ENCODE data around the gene PLEKHH1.
A peak's percentile ranks its signal among the peaks of the same experiment; 100 is the strongest.

PLEKHH1 gene

DNA sequence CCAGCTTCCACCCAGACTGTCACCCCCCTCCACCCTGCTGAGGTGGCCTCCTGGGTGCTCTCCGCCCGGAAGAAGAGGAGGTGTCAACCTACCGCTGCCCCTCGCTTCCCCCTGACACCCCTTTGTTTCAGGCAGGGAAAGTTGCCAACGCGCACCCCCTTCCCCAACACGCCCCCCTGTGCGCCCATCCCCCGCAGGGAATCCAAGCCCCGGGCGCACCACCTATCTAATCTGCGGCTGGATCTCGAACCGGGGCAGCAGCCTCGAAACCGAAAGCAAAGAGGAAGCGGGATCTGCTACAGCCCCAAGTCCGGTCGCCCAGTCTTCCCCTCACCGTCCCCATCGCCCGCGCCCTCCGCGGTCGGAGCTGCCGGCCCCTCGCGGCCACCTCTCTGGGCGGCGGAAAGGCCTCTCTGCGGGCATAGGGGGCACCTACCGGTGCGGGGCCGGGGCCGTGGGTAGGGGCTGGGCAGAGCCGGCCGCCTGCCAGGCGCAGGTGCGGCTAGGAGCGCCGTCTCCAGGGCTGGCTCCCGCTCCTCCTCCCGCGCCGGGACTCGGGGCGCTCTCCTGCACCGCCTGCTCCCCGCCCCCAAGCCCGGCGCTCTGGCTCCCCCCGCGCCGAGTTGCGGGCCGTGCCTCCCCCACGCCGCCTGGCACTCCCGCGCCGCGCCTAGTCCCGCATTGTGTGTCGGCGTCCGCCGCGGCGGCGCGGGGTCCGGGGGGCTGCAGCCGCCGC, 18.3 kb upstream of the PLEKHH1 start:
- H3K27me3 ChIP-seq, result peaks cover 16 to 44% (median 27%) of the 10 kb centered on the region in 11 experiments

DNA sequence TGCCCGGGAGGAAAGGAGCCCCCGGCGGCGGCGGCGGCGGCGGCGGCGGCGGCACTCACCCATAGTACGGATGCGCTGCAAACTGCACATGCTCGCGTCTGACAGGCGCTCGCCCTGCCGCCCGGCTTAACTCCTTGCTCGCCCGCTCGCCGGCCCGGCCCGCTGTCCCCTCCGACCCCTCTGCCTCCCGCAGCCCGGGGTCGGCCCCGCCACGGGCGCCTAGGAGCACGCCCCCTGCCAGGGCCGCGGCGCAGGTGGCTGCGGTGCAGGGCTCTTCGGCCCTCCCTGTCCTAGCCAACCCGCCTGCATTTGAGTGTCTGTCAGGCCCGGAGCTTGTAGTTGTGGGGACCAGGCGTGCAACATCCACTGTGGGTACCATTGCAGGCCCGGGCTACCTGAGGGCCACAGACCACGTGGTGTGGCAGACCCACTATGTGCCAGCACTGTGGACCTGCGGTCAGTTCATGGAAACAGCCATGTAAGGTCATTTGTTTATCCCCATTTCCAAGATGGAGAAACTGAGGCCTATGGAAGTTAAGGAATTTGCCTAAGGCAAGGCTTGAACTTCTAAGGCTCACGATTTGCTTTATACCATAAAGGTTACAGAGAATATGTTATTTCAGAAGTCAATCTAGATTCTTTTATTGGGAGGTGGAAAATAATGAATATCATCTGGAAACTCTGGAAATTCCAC, 17.6 kb upstream of the PLEKHH1 start:
- no peaks in the 10 kb centered on the region for H3K36me3 ChIP-seq
- H3K4me3 ChIP-seq, result peak overlapping the region; percentile 72 to 89 (median 79)
- H3K9ac ChIP-seq, result peak overlapping the region; percentile 49 to 80 (median 74)
- peak overlapping the region; percentile 79 to 99 (median 95) for H3K4me2 ChIP-seq
- TF ChIP-seq Cebpa-rat (IDR thresholded peaks at IDR 0.05), result no peak
- peaks cover 16 to 44% (median 27%) of the 10 kb centered on the region in 11 experiments for H3K27me3 ChIP-seq
- peak overlapping the region in 8 of 11 experiments; percentile 31 to 57 (median 41); a peak in 8 of 22 replicates for H3K27ac ChIP-seq
- H3K4me1 ChIP-seq, result peaks cover 0 to 16% (median 12%) of the 10 kb centered on the region in 10 experiments; a peak in 13 of 20 replicates
- H3K9me3 ChIP-seq (replicated peaks in 1 of 11), result no peaks in the 10 kb centered on the region
- no peaks in the 10 kb centered on the region; a peak in 1 of 22 replicates for H4K20me1 ChIP-seq

More for the DNA sequence above, 18.3 kb upstream of the PLEKHH1 start:
- Histone ChIP-seq H3K9ac (peak overlapping the region; percentile 49 to 80 (median 74)), H3K9me3 (replicated peaks in 1 of 11) (no peaks in the 10 kb centered on the region), H3K4me3 (peak overlapping the region; percentile 72 to 89 (median 79)), H3K4me1 (peaks cover 0 to 16% (median 12%) of the 10 kb centered on the region in 10 experiments; a peak in 13 of 20 replicates), H4K20me1 (no peaks in the 10 kb centered on the region; a peak in 1 of 22 replicates), H3K4me2 (peak overlapping the region; percentile 79 to 99 (median 95)), H3K36me3 (no peaks in the 10 kb centered on the region), H3K27ac (peak overlapping the region in 9 of 11 experiments; percentile 31 to 57 (median 40); a peak in 12 of 22 replicates)
- TF ChIP-seq Cebpa-rat (IDR thresholded peaks at IDR 0.05), result no peak

DNA sequence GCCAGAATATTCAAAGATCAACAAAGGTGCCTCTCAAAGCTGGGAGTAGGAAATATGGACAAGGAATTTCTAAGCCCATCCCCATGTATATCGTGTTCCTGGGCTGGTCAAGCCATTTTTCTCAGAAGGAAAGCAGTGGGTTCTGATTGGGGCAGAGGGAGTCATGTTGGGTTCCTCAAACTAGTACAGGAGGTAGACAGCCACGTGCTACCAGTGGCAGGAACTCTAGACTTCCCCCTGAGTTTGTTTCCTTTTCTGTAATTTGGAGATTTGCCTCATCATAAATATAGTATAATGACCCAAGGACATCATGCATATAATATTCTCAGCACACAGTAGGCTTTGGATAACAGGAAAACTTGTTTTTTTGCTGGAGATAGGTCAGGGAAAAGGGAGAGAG, 16.4 kb upstream of the PLEKHH1 start:
- H3K9me3 ChIP-seq (replicated peaks in 1 of 11), result no peaks in the 10 kb centered on the region
- H3K27ac ChIP-seq, result no peak overlapping the region
- H3K4me2 ChIP-seq, result peak overlapping the region in 4 of 11 experiments; percentile 3 to 40 (median 12); a peak in 3 of 22 replicates
- H3K27me3 ChIP-seq, result peaks cover 16 to 48% (median 27%) of the 10 kb centered on the region in 11 experiments
- H3K4me3 ChIP-seq, result no peak overlapping the region
- no peak for TF ChIP-seq Cebpa-rat (IDR thresholded peaks at IDR 0.05)
- H4K20me1 ChIP-seq, result no peaks in the 10 kb centered on the region; a peak in 1 of 22 replicates
- peaks cover 0 to 16% (median 12%) of the 10 kb centered on the region in 10 experiments; a peak in 13 of 20 replicates for H3K4me1 ChIP-seq
- no peaks in the 10 kb centered on the region for H3K36me3 ChIP-seq
- H3K9ac ChIP-seq, result no peak overlapping the region

DNA sequence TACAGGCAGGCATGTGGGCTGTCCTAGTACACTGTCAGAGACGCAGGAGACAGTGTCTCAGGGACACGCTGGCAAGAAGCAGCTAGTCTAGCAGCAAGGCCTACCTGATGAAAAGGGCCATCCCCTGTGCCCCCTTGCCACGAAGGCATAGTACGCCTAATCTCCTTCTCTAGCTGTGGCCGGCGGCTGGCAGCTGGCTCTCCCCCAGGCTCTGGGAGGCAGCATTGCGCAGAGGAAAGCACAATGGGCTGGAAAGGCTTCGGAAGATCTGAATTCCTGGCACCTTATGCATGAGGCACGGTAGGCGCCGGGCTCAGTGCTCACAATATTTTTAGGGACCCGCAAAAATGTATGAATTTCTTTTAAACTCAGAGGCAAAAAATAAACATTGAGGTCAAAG, 16.0 kb upstream of the PLEKHH1 start:
- H4K20me1 ChIP-seq, result no peaks in the 10 kb centered on the region; a peak in 1 of 22 replicates
- TF ChIP-seq Cebpa-rat (IDR thresholded peaks at IDR 0.05), result no peak
- peaks cover 0 to 16% (median 12%) of the 10 kb centered on the region in 10 experiments; a peak in 13 of 20 replicates for H3K4me1 ChIP-seq
- H3K27ac ChIP-seq, result no peak overlapping the region
- H3K36me3 ChIP-seq, result no peaks in the 10 kb centered on the region
- no peak overlapping the region for H3K9ac ChIP-seq
- peak overlapping the region in 2 of 11 experiments; percentile 8 to 40; a peak in 2 of 22 replicates for H3K4me2 ChIP-seq
- H3K27me3 ChIP-seq, result peaks cover 16 to 52% (median 27%) of the 10 kb centered on the region in 11 experiments
- H3K9me3 ChIP-seq (replicated peaks in 1 of 11), result no peaks in the 10 kb centered on the region
- no peak overlapping the region for H3K4me3 ChIP-seq

DNA sequence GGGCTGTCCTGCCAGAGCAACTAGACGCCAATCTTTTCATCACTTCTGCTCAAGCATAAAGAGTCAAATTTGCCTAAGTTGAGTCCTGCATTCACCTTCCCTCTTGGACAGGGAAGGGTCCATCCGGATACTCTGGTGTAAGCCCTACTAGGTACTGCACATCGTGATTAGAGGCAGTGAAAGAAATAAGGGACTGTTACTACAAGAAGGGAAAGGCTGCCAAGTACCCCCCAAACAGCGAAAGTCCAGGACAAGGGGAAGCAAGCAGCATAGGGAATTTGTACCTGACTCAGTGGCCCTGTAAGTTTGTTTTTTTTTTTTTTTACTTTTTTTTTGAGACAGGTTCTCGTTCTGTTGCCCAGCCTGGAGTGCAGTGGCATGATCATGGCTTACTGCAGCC, 13.7 kb upstream of the PLEKHH1 start:
- H3K4me3 ChIP-seq, result no peak overlapping the region
- no peak overlapping the region for H3K27ac ChIP-seq
- no peaks in the 10 kb centered on the region for H3K9me3 ChIP-seq (replicated peaks in 1 of 11)
- TF ChIP-seq Cebpa-rat (IDR thresholded peaks at IDR 0.05), result no peak
- no peaks in the 10 kb centered on the region; a peak in 1 of 22 replicates for H4K20me1 ChIP-seq
- peaks cover 16 to 63% (median 22%) of the 10 kb centered on the region in 11 experiments for H3K27me3 ChIP-seq
- H3K9ac ChIP-seq, result no peak overlapping the region
- H3K4me1 ChIP-seq, result peaks cover 2 to 23% (median 10%) of the 10 kb centered on the region in 10 experiments; a peak in 19 of 20 replicates
- no peaks in the 10 kb centered on the region for H3K36me3 ChIP-seq
- H3K4me2 ChIP-seq, result no peak overlapping the region

DNA sequence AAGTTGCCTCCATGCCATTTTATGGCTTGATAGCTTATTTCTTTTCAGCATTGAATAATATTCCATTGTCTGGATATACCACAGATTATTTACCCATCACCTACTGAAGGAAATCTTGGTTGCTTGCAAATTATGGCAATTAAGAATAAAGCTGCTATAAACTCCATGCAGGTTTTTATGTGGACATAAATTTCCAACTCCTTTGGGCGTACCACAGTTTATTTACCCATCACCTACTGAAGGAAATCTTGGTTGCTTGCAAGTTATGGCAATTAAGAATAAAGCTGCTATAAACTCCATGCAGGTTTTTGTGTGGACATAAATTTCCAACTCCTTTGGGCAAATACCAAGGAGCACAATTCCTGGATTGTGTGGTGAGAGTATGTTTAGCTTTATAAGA, 12.6 kb upstream of the PLEKHH1 start:
- Histone ChIP-seq H3K27me3 (peaks cover 9 to 54% (median 12%) of the 10 kb centered on the region in 11 experiments), H3K4me3 (no peak overlapping the region), H3K4me2 (no peak overlapping the region), H3K9ac (no peak overlapping the region), H3K36me3 (no peaks in the 10 kb centered on the region), H3K27ac (no peak overlapping the region), H4K20me1 (no peaks in the 10 kb centered on the region; a peak in 1 of 22 replicates), H3K9me3 (replicated peaks in 1 of 11) (no peaks in the 10 kb centered on the region), H3K4me1 (peaks cover 8 to 25% (median 10%) of the 10 kb centered on the region in 10 experiments; a peak in 19 of 20 replicates)
- no peak for TF ChIP-seq Cebpa-rat (IDR thresholded peaks at IDR 0.05)

DNA sequence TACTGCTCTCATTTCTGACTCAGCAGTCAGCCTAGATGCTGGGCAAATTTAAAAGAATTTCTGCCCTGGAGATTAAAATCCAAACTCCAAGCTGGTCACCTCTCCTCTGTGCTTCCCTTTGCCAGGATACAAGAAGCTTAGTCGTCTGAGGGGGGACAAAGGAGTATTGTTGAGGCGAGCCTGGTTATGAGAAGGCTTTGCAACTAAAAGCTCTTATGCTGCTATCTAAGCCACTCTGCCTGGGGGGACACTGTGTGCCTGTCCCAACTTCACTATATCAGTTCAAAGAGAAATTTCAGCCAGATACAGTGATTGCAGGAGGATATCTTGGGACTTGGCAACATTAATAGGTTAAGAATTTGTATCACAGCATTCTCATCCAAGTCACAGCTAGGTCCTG, 10.8 kb upstream of the PLEKHH1 start:
- Histone ChIP-seq H3K4me2 (no peak overlapping the region), H3K27me3 (peaks cover 0 to 44% (median 0%) of the 10 kb centered on the region in 11 experiments; a peak in 5 of 22 replicates), H3K9me3 (replicated peaks in 1 of 11) (no peaks in the 10 kb centered on the region), H3K36me3 (no peaks in the 10 kb centered on the region), H3K9ac (no peak overlapping the region), H3K4me1 (peaks cover 5 to 12% (median 8%) of the 10 kb centered on the region in 10 experiments; a peak in 17 of 20 replicates), H4K20me1 (no peaks in the 10 kb centered on the region), H3K4me3 (no peak overlapping the region), H3K27ac (no peak overlapping the region)
- no peak for TF ChIP-seq Cebpa-rat (IDR thresholded peaks at IDR 0.05)

DNA sequence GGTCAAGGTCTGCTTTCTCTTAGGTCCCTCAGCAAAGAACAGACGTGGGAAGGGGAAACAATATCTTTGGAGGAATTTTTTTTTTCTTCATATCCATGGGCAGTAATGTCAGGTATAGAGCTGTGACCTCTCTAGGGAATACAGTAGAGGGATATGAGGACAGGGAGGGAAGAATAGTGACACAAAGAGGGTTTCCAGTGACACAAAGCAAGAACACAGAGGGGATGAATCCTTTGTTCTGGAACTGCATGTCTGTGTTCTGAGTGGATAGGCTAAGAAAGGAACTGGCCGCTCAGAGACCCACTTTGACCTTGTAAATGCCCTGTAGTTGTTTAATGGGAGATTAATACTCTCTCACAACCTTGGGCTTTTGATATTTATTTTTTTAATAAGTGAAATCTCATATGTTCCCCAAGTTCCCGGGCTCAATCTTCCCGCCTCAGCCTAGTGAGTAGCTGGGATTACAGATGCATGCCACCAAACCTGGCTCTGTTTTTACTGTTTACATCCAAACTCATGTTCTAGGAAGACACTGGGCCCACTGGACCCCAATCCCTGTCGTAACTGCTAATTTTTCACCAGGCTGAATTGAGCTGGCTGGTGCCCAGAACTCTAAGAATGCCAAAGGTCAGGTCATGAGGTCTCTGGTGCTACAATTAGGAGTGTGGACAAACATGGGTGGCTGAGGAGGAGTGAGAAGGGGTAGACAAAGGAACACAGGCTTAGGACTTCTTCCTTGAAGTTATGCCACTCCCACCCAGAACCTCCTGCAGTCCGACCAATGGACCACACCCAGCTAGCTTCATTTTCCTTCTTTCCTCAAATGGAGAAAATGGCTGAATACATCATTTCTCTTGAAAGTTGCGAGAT, 9.1 kb upstream of the PLEKHH1 start:
- H3K9me3 ChIP-seq (replicated peaks in 1 of 11), result no peaks in the 10 kb centered on the region
- H3K4me3 ChIP-seq, result no peak overlapping the region
- peaks cover 5 to 12% (median 8%) of the 10 kb centered on the region in 10 experiments; a peak in 17 of 20 replicates for H3K4me1 ChIP-seq
- no peak for TF ChIP-seq Cebpa-rat (IDR thresholded peaks at IDR 0.05)
- peak overlapping the region in 9 of 11 experiments; percentile 5 to 64 (median 39); a peak in 14 of 22 replicates for H3K4me2 ChIP-seq
- H3K36me3 ChIP-seq, result no peaks in the 10 kb centered on the region
- H3K27ac ChIP-seq, result peak overlapping the region in 1 of 11 experiments; percentile 44; a peak in 1 of 22 replicates
- H3K9ac ChIP-seq, result no peak overlapping the region
- H3K27me3 ChIP-seq, result peaks cover 0 to 38% (median 0%) of the 10 kb centered on the region in 11 experiments; a peak in 4 of 22 replicates
- H4K20me1 ChIP-seq, result no peaks in the 10 kb centered on the region
